ENCODE data around the gene DNAJC27.
A peak's percentile ranks its signal among the peaks of the same experiment; 100 is the strongest.

The DNAJC27 gene

GRCh38 chr2:24908461-24908901 lies 63.3 kb downstream of the DNAJC27 start:
- no peak overlapping the region for H3K23ac ChIP-seq (ENCODE audit: low read length)
- H3K4me2 ChIP-seq (ENCODE audit: low read length) = no peak overlapping the region
- no peaks in the 10 kb centered on the region for H3K27me3 ChIP-seq (ENCODE audit: insufficient read depth, low read length)
- DNase-seq = no peak
- H3K79me2 ChIP-seq (ENCODE audit: control insufficient read depth, insufficient read depth, low read length, poor library complexity) = no peaks in the 10 kb centered on the region
- no peaks in the 10 kb centered on the region for H3K79me1 ChIP-seq (ENCODE audit: low read length)
- no peak overlapping the region for H2AK5ac ChIP-seq (ENCODE audit: low read length)
- H3K18ac ChIP-seq (ENCODE audit: low read length) = no peak overlapping the region
- no peaks in the 10 kb centered on the region for H3K4me1 ChIP-seq (ENCODE audit: control insufficient read depth in 1 of 2, insufficient read depth in 2 of 2, low read length in 2 of 2)
- H3K9ac ChIP-seq (ENCODE audit: low read length) = no peak overlapping the region
- H3K36me3 ChIP-seq (ENCODE audit: control insufficient read depth in 1 of 2, insufficient read depth in 2 of 2, low read length in 2 of 2) = no peaks in the 10 kb centered on the region
- H2BK120ac ChIP-seq (ENCODE audit: insufficient read depth, low read length, poor library complexity) = no peak overlapping the region
- H4K8ac ChIP-seq (ENCODE audit: low read depth, low read length) = no peak overlapping the region
- H2BK12ac ChIP-seq (ENCODE audit: low read length) = no peak overlapping the region
- WGBS (ENCODE audit: extremely low coverage, insufficient coverage, insufficient read length) = no CpG with 5 or more reads among the region's 8 CpGs
- H3K4me3 ChIP-seq (ENCODE audit: low read depth, low read length) = no peak overlapping the region
- H3K27ac ChIP-seq (ENCODE audit: low read depth, low read length) = no peak overlapping the region
- peaks cover 3% of the 10 kb centered on the region for H3K9me3 ChIP-seq (ENCODE audit: insufficient read depth, low read depth, low read length)
- H4K12ac ChIP-seq (ENCODE audit: low read depth, low read length) = no peak overlapping the region
- H2AFZ ChIP-seq (ENCODE audit: insufficient read depth, low read length, poor library complexity) = no peak overlapping the region
- no peak overlapping the region for H3K4ac ChIP-seq (ENCODE audit: low read depth, low read length)
- H4K91ac ChIP-seq (ENCODE audit: low read depth, low read length) = no peak overlapping the region
- H2BK5ac ChIP-seq (ENCODE audit: low read depth, low read length, poor library complexity) = no peak overlapping the region
- no peak overlapping the region for H3K14ac ChIP-seq (ENCODE audit: low read length)

GRCh38 chr2:24907116-24907515 lies 64.6 kb downstream of the DNAJC27 start:
- H3K9me3 ChIP-seq (ENCODE audit: insufficient read depth, low read depth, low read length) = no peaks in the 10 kb centered on the region
- H3K79me2 ChIP-seq (ENCODE audit: control insufficient read depth, insufficient read depth, low read length, poor library complexity) = no peaks in the 10 kb centered on the region
- no peak overlapping the region for H3K4me2 ChIP-seq (ENCODE audit: low read length)
- H3K27me3 ChIP-seq (ENCODE audit: insufficient read depth, low read length) = no peaks in the 10 kb centered on the region
- H3K36me3 ChIP-seq (ENCODE audit: control insufficient read depth in 1 of 2, insufficient read depth in 2 of 2, low read length in 2 of 2) = no peaks in the 10 kb centered on the region
- DNase-seq = peak in 1 of 2 donors; percentile 7
- no peak overlapping the region for H2BK5ac ChIP-seq (ENCODE audit: low read depth, low read length, poor library complexity)
- no peaks in the 10 kb centered on the region for H3K79me1 ChIP-seq (ENCODE audit: low read length)
- no peak overlapping the region for H3K4me3 ChIP-seq (ENCODE audit: low read depth, low read length)
- no CpG with 5 or more reads among the region's 5 CpGs for WGBS (ENCODE audit: extremely low coverage, insufficient coverage, insufficient read length)
- H4K91ac ChIP-seq (ENCODE audit: low read depth, low read length) = no peak overlapping the region
- H2AK5ac ChIP-seq (ENCODE audit: low read length) = no peak overlapping the region
- H4K8ac ChIP-seq (ENCODE audit: low read depth, low read length) = no peak overlapping the region
- H2BK12ac ChIP-seq (ENCODE audit: low read length) = no peak overlapping the region
- H3K18ac ChIP-seq (ENCODE audit: low read length) = no peak overlapping the region
- no peak overlapping the region for H3K4ac ChIP-seq (ENCODE audit: low read depth, low read length)
- no peak overlapping the region for H3K14ac ChIP-seq (ENCODE audit: low read length)
- no peak overlapping the region for H3K9ac ChIP-seq (ENCODE audit: low read length)
- no peak overlapping the region for H4K12ac ChIP-seq (ENCODE audit: low read depth, low read length)
- no peaks in the 10 kb centered on the region for H3K4me1 ChIP-seq (ENCODE audit: control insufficient read depth in 1 of 2, insufficient read depth in 2 of 2, low read length in 2 of 2)
- no peak overlapping the region for H3K23ac ChIP-seq (ENCODE audit: low read length)
- no peak overlapping the region for H2BK120ac ChIP-seq (ENCODE audit: insufficient read depth, low read length, poor library complexity)
- H3K27ac ChIP-seq (ENCODE audit: low read depth, low read length) = no peak overlapping the region
- no peak overlapping the region for H2AFZ ChIP-seq (ENCODE audit: insufficient read depth, low read length, poor library complexity)

- no peaks in the 10 kb centered on the region for H3K79me1 ChIP-seq (ENCODE audit: low read length)
- H3K9me3 ChIP-seq (ENCODE audit: insufficient read depth, low read depth, low read length) = no peaks in the 10 kb centered on the region
- H3K18ac ChIP-seq (ENCODE audit: low read length) = no peak overlapping the region
- H3K27ac ChIP-seq (ENCODE audit: low read depth, low read length) = no peak overlapping the region
- H2AK5ac ChIP-seq (ENCODE audit: low read length) = no peak overlapping the region
- no peaks in the 10 kb centered on the region for H3K4me1 ChIP-seq (ENCODE audit: control insufficient read depth in 1 of 2, insufficient read depth in 2 of 2, low read length in 2 of 2)
- no peak overlapping the region for H3K23ac ChIP-seq (ENCODE audit: low read length)
- H3K4me2 ChIP-seq (ENCODE audit: low read length) = no peak overlapping the region
- no peak overlapping the region for H2BK120ac ChIP-seq (ENCODE audit: insufficient read depth, low read length, poor library complexity)
- no peak overlapping the region for H3K4me3 ChIP-seq (ENCODE audit: low read depth, low read length)
- no peak overlapping the region for H2BK5ac ChIP-seq (ENCODE audit: low read depth, low read length, poor library complexity)
- no peak overlapping the region for H4K8ac ChIP-seq (ENCODE audit: low read depth, low read length)
- H3K14ac ChIP-seq (ENCODE audit: low read length) = no peak overlapping the region
- no peaks in the 10 kb centered on the region for H3K79me2 ChIP-seq (ENCODE audit: control insufficient read depth, insufficient read depth, low read length, poor library complexity)
- H3K4ac ChIP-seq (ENCODE audit: low read depth, low read length) = no peak overlapping the region
- H4K12ac ChIP-seq (ENCODE audit: low read depth, low read length) = no peak overlapping the region
- no peak overlapping the region for H4K91ac ChIP-seq (ENCODE audit: low read depth, low read length)
- no CpG with 5 or more reads among the region's 6 CpGs for WGBS (ENCODE audit: extremely low coverage, insufficient coverage, insufficient read length)
- H2BK12ac ChIP-seq (ENCODE audit: low read length) = no peak overlapping the region
- no peak overlapping the region for H3K9ac ChIP-seq (ENCODE audit: low read length)
- H2AFZ ChIP-seq (ENCODE audit: insufficient read depth, low read length, poor library complexity) = no peak overlapping the region
- H3K36me3 ChIP-seq (ENCODE audit: control insufficient read depth in 1 of 2, insufficient read depth in 2 of 2, low read length in 2 of 2) = no peaks in the 10 kb centered on the region
- no peak for DNase-seq
- no peaks in the 10 kb centered on the region for H3K27me3 ChIP-seq (ENCODE audit: insufficient read depth, low read length)
Observed at GRCh38 chr2:24906466-24906865, 65.3 kb downstream of the DNAJC27 start.

GRCh38 chr2:24903161-24904103 lies 68.3 kb downstream of the DNAJC27 start:
- DNase-seq = no peak
- Histone ChIP-seq H4K91ac (ENCODE audit: low read depth, low read length) (no peak overlapping the region), H3K79me1 (ENCODE audit: low read length) (no peaks in the 10 kb centered on the region), H3K36me3 (ENCODE audit: control insufficient read depth in 1 of 2, insufficient read depth in 2 of 2, low read length in 2 of 2) (no peaks in the 10 kb centered on the region), H3K9ac (ENCODE audit: low read length) (no peak overlapping the region), H2BK12ac (ENCODE audit: low read length) (no peak overlapping the region), H3K4me2 (ENCODE audit: low read length) (no peak overlapping the region), H2BK120ac (ENCODE audit: insufficient read depth, low read length, poor library complexity) (no peak overlapping the region), H3K9me3 (ENCODE audit: insufficient read depth, low read depth, low read length) (peaks cover 2% of the 10 kb centered on the region), H3K27ac (ENCODE audit: low read depth, low read length) (no peak overlapping the region), H3K23ac (ENCODE audit: low read length) (no peak overlapping the region), H3K14ac (ENCODE audit: low read length) (no peak overlapping the region), H3K79me2 (ENCODE audit: control insufficient read depth, insufficient read depth, low read length, poor library complexity) (no peaks in the 10 kb centered on the region), H2BK5ac (ENCODE audit: low read depth, low read length, poor library complexity) (no peak overlapping the region), H3K27me3 (ENCODE audit: insufficient read depth, low read length) (no peaks in the 10 kb centered on the region), H2AK5ac (ENCODE audit: low read length) (no peak overlapping the region), H2AFZ (ENCODE audit: insufficient read depth, low read length, poor library complexity) (no peak overlapping the region), H3K4me1 (ENCODE audit: control insufficient read depth in 1 of 2, insufficient read depth in 2 of 2, low read length in 2 of 2) (no peaks in the 10 kb centered on the region), H3K4ac (ENCODE audit: low read depth, low read length) (no peak overlapping the region), H3K4me3 (ENCODE audit: low read depth, low read length) (no peak overlapping the region), H4K12ac (ENCODE audit: low read depth, low read length) (no peak overlapping the region), H3K18ac (ENCODE audit: low read length) (no peak overlapping the region), H4K8ac (ENCODE audit: low read depth, low read length) (no peak overlapping the region)
- WGBS (ENCODE audit: extremely low coverage, insufficient coverage, insufficient read length) = no CpG with 5 or more reads among the region's 23 CpGs

Data from trophoblast cell (in vitro differentiated cells and primary cell).